Mucosa of descending colon (tissue), 3 donors: ENCODE results near the gene CTNND2. TPM values are rescaled to one million over a fixed set of nuclear protein-coding genes. Genes with fewer than 3 reads are reported as not detected.

Experiments used
- ATAC-seq: fragments of 200-7000 bp; cut with Tn5 transposase; one replicate; pipeline ENCODE4 v1.9.1; 2020; ENCODE audit warnings: mild to moderate bottlenecking, moderate library complexity
- DNase-seq, 3 donors: peaks; one replicate each; pipeline ENCODE4 v3.0.0-alpha.2; 2020
- H3K36me3 ChIP-seq: fragments of 200-600 bp; one replicate; pipeline ENCODE4 v1.8.0; 2021; ENCODE audit warnings: low read depth, mild to moderate bottlenecking
- H3K4me1 ChIP-seq: fragments of 200-600 bp; one replicate; pipeline ENCODE4 v1.8.0; 2021; ENCODE audit warnings: low read depth, mild to moderate bottlenecking
- H3K4me3 ChIP-seq: fragments of 200-600 bp; one replicate; pipeline ENCODE4 v1.8.0; 2021; ENCODE audit warnings: mild to moderate bottlenecking
- H3K9me3 ChIP-seq: fragments of 200-600 bp; one replicate; pipeline ENCODE4 v1.8.0; 2021; ENCODE audit warnings: mild to moderate bottlenecking
- CTCF ChIP-seq: fragments of 200-600 bp; IDR thresholded peaks from one replicate; pipeline ENCODE4 v1.8.0; 2022; ENCODE audit warnings: antibody characterized with exemption, mild to moderate bottlenecking
- intact Hi-C, 2 donors: fragments of 100-400 bp; cut with DNase I in 1 of 2; cut with micrococcal nuclease in 1 of 2; formaldehyde crosslinking; loops; one replicate each; pipeline versions ENCODE4 v1.11.0 to v1.11.1; 2022; cut with DNase I, micrococcal nuclease
- total RNA-seq, 3 donors: library from RNA; stranded (reverse); fragmentation: NEBNext Ultra II Directional in 2 of 3; extraction: Animal tissue kit (Norgen Biotek cat#: 25700) in 2 of 3; gene quantifications; one replicate each; pipeline versions ENCODE4 v1.2.1 to v1.2.4, GENCODE V29; 2021 to 2023
- donor health status: DM: no; HTN: no; CAD: no; lungs with moderate emphysema.
- donor health status: DM: no; HTN: no; CAD: no.
- donor health status: DM: no; HTN: yes; CAD: no.

Gene CTNND2
- total RNA-seq, 3 donors from 2014 or later: 0.70 to 3.4 (median 0.81) TPM

GRCh38 chr5:10989577-10990263 lies 914.5 kb downstream of the CTNND2 start:
- no peak for DNase-seq
- no peak for TF ChIP-seq CTCF
- no peaks in the 10 kb centered on the region for H3K9me3 ChIP-seq
- no peaks in the 10 kb centered on the region for H3K4me1 ChIP-seq
- no peaks in the 10 kb centered on the region for H3K36me3 ChIP-seq
- no peak for ATAC-seq
- H3K4me3 ChIP-seq: no peak overlapping the region
- intact Hi-C loops: no loop called here

GRCh38 chr5:10988622-10989021 lies 915.6 kb downstream of the CTNND2 start:
- intact Hi-C loops: no loop called here
- Histone ChIP-seq H3K4me3 (no peak overlapping the region), H3K36me3 (no peaks in the 10 kb centered on the region), H3K4me1 (no peaks in the 10 kb centered on the region), H3K9me3 (no peaks in the 10 kb centered on the region)
- ATAC-seq (no peak), DNase-seq (no peak)
- no peak for TF ChIP-seq CTCF

GRCh38 chr5:10987925-10988504 lies 916.2 kb downstream of the CTNND2 start:
- intact Hi-C loops: no loop called here
- Histone ChIP-seq H3K4me1 (no peaks in the 10 kb centered on the region), H3K4me3 (no peak overlapping the region), H3K9me3 (no peaks in the 10 kb centered on the region), H3K36me3 (no peaks in the 10 kb centered on the region)
- DNase-seq (peak; percentile 62 to 82 (median 82)), ATAC-seq (peak; percentile 94)
- TF ChIP-seq CTCF: peak; percentile 54

- intact Hi-C loops: no loop called here
- ATAC-seq: no peak
- Histone ChIP-seq H3K4me1 (no peaks in the 10 kb centered on the region), H3K9me3 (no peaks in the 10 kb centered on the region), H3K4me3 (no peak overlapping the region), H3K36me3 (no peaks in the 10 kb centered on the region)
- DNase-seq: no peak
- no peak for TF ChIP-seq CTCF
These were observed 916.8 kb downstream of the CTNND2 start for GRCh38 chr5:10987276-10987924.

GRCh38 chr5:10985721-10986110 lies 918.5 kb downstream of the CTNND2 start:
- intact Hi-C loops: no loop called here
- TF ChIP-seq CTCF: no peak

More at GRCh38 chr5:10985721-10986110, 918.5 kb downstream of the CTNND2 start:
- no peaks in the 10 kb centered on the region for H3K4me1 ChIP-seq
- no peak overlapping the region for H3K4me3 ChIP-seq
- H3K36me3 ChIP-seq: no peaks in the 10 kb centered on the region
- H3K9me3 ChIP-seq: no peaks in the 10 kb centered on the region
- ATAC-seq: no peak
- no peak for DNase-seq
